A549 treated with dexamethasone at 1 μM for 4 hours (cell line): ENCODE measurements around the gene POC1B. TPM values are rescaled to one million over a fixed set of nuclear protein-coding genes. Genes with fewer than 3 reads are reported as not detected.

Source experiments
- total RNA-seq: library from RNA; stranded (reverse); fragments of 200-300 nt; extraction: Qiagen RNA extraction; gene quantifications from 5 replicates; pipeline ENCODE4 v1.2.3, GENCODE V29; 2022

The POC1B gene
- 18.1 to 24.6 TPM (median 22.9 TPM) in 5 replicates for total RNA-seq

DNA sequence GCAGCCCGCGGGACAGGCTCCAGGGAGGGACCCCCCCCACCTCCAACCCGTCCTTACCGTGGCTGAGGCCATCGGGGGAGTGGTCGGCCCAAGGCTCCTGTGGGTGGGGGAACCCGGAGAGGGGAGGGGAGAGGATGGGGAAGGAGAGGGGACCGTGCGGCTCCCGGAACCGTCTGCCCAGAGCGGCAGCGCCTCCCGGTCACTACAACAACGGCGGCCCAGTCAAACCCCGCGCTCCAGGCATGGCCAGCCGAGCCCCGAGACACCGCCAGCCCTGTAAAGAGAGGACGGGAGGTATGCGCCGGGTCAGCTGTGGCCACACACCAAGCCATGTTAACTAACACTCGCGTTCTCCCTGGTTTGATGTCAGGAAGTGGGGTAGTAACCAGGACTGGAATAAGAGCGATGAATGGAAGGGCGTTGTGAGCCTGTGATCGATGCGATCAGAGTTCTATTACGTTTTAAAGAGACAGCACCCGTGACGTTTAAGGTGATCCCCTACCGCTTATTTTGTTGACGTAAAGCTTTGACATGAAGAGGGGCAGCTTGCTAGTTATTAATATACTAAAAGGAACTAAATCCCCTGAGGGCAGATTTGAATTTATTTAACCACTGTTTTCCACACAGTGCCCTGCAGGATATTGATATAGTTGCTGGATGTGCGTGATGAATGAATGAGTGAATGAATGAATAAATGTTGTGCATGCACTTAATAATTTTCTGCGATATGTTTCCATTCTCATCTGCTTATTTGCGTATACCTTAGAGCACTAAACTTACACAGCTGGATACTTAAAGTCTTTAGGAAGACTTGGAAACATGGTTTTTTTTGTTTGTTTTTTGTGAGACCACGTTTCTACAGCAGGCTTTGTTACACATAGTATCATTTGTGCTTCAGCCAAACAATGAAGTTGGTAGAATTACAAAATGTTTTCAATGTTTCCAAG is at the start of gene POC1B:
Gene POC1B, minus strand, starts transcription at position 224 of the 947 bp plus-strand sequence. Its CDS starts 152 bp downstream, at position 72.

DNA sequence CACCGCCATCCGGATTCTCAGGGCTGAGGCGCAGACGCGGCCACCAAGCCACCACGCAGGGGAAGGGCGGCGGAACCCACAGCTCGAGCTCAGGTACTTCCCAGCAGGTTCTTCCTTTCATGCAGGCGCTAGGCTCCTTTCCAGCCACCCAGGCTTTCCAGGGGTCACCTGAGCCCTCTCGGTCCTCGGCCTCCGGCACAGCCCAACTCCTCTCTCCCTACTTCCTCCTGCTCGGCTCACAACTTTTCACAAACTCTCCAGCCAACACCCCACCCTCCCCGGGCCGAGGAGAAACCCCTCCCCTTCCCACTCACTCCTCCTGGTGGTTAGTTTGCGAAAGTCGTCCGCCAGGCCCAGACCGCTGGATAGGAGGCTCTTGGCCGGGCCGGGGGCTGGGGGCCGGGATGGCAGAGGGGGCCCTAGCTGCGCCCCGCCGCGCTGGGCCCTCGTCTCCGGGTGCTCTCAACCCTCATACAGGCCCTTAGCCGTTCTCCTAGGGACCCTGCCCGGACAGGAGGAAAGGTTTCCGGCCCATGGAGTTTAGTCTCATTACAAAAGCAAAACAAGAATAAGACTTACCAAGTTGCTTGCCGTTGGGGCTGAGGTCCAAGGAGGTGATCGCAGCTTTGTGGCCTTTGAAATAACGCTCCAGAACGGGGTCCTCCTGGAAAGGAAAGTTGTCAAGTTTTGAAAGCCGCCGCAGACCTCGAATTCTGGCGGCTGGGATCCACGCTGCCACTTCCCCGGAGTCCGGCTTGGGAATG is 1.1 kb downstream of the POC1B start, which contains the start of gene GALNT4:
Gene GALNT4, minus strand, starts transcription at position 256 of the 764 bp plus-strand sequence. Its CDS starts 247 bp downstream, at position 9.

Other genes with a start within 250 kb of the POC1B start
- 11.1 to 15.1 TPM (median 13.5 TPM) in 5 replicates for gene DUSP6, start 173.5 kb downstream of the POC1B start, total RNA-seq
- gene GALNT4, start 1.3 kb downstream of the POC1B start, total RNA-seq, result 13.7 to 22.6 TPM (median 18.1 TPM) in 5 replicates
- 54.9 to 65.9 TPM (median 58.7 TPM) in 5 replicates for gene ATP2B1, start 182.8 kb upstream of the POC1B start, total RNA-seq